ENCODE results near the gene C19orf25. TPM values are rescaled to one million over a fixed set of nuclear protein-coding genes. Genes with fewer than 3 reads are reported as not detected.

Gene C19orf25
- total and polyA plus RNA-seq, 2 donors (not counting 1 experiment from before 2014, with no cell fraction given), result 34.2 to 68.3 TPM

DNA sequence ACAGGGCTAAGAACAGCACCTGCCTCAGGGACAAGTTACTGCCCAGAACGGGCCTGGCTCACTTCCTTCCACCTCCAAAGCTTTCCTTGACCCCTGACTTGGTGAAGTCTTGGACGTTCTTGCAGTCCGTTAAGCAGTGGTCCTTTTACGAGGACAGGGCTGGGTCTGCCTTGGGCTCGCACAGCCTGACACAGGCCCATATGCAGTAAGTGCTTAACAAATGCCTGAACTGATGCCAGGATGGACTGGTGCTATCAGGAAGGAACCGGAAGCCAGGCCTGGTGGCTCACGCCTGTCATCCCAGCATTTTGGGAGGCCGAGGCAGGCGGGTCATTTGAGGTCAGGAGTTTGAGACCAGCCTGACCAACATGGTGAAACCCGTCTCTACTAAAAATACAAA is 43.0 kb upstream of the C19orf25 start:
- POLR2A ChIA-PET, result interaction anchor here (0.7 kb wide), 1 partner anchor 176 kb away, joined by 3 read pairs; no protein-coding TSS in a partner anchor
- no peak for ATAC-seq (ENCODE audit: low read depth)
- Histone ChIP-seq H3K9me3 (ENCODE audit: control extremely low read depth in 1 of 3, control insufficient read depth in 2 of 3, insufficient read depth in 1 of 3, low read length in 2 of 3) (peaks cover 0 to 14% (median 0%) of the 10 kb centered on the region in 3 donors), H3K27me3 (replicated peaks in 1 of 4; ENCODE audit: control extremely low read depth in 1 of 4, control insufficient read depth in 3 of 4, insufficient read depth in 4 of 4, low read length in 3 of 4) (peaks cover 0 to 38% (median 18%) of the 10 kb centered on the region in 4 experiments), H3K4me1 (ENCODE audit: control insufficient read depth in 2 of 2, insufficient read depth in 2 of 2, low read length in 2 of 2) (peaks cover 3 to 8% of the 10 kb centered on the region in 2 donors), H3K27ac (ENCODE audit: low read length in 2 of 2) (no peak overlapping the region), H3K4me3 (ENCODE audit: control extremely low read depth in 1 of 5, extremely low read depth in 1 of 5, insufficient read depth in 1 of 5, low read depth in 2 of 5, low read length in 4 of 5) (no peak overlapping the region), H3K79me2 (ENCODE audit: control insufficient read depth, insufficient read depth, low read length) (no peaks in the 10 kb centered on the region), H3K36me3 (replicated peaks in 1 of 2; ENCODE audit: control extremely low read depth in 1 of 2, control insufficient read depth in 1 of 2, extremely low read depth in 1 of 2, insufficient read depth in 2 of 2, low read length in 1 of 2) (no peaks in the 10 kb centered on the region), H4K20me1 (ENCODE audit: control insufficient read depth, insufficient read depth, low read length, poor library complexity, severe bottlenecking) (no peaks in the 10 kb centered on the region), H2AFZ (ENCODE audit: insufficient read depth, low read depth, low read length, poor library complexity, severe bottlenecking) (no peak overlapping the region), H3K4me2 (replicated peaks; ENCODE audit: low read depth, low read length, poor library complexity, severe bottlenecking) (no peak overlapping the region), H3K9ac (ENCODE audit: low read length) (no peak overlapping the region)
- Mint-ChIP-seq H3K4me3 (no peak overlapping the region), H3K27ac (no peak overlapping the region), H3K9me3 (ENCODE audit: insufficient read depth) (no peaks in the 10 kb centered on the region), H3K4me1 (peaks cover 7% of the 10 kb centered on the region), H3K27me3 (peaks cover 32% of the 10 kb centered on the region)
- CTCF ChIA-PET, result no interaction called here
- TF ChIP-seq, protein P1, sequence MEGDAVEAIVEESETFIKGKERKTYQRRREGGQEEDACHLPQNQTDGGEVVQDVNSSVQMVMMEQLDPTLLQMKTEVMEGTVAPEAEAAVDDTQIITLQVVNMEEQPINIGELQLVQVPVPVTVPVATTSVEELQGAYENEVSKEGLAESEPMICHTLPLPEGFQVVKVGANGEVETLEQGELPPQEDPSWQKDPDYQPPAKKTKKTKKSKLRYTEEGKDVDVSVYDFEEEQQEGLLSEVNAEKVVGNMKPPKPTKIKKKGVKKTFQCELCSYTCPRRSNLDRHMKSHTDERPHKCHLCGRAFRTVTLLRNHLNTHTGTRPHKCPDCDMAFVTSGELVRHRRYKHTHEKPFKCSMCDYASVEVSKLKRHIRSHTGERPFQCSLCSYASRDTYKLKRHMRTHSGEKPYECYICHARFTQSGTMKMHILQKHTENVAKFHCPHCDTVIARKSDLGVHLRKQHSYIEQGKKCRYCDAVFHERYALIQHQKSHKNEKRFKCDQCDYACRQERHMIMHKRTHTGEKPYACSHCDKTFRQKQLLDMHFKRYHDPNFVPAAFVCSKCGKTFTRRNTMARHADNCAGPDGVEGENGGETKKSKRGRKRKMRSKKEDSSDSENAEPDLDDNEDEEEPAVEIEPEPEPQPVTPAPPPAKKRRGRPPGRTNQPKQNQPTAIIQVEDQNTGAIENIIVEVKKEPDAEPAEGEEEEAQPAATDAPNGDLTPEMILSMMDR (IDR thresholded peaks at IDR 0.05), result no peak
- no peak for TF ChIP-seq EZH2 (IDR thresholded peaks at IDR 0.05; ENCODE audit: borderline replicate concordance, insufficient read depth, low read depth, low read length, poor library complexity, severe bottlenecking)
- WGBS (ENCODE audit: insufficient coverage), result 77% methylated on average over 7 of the region's 10 CpGs
- intact Hi-C loops (cut with micrococcal nuclease), result no loop called here
- DNase-seq, result no peak

DNA sequence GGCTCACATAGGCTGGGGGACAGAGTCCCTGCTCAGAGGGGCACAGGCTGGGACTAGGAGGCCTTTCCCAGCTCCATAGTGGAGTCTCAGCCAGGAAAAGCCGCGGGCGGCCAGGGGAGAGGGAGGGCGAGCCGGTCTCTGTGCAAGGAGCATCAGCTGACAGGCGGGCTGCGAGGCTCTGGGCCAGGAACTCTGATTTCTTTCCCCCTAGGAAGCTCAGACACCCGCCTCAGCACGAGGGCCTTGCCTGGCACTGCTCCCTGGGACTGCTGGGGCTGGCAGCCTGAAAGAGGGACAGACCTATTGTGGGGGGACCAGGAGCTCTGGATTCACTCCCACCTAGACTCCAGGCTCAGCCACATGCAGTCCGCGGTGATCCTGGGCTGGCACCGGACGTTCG is 42.6 kb upstream of the C19orf25 start:
- POLR2A ChIA-PET, result interaction anchor here (0.7 kb wide), 2 partner anchors 10 to 176 kb away, joined by 3 to 4 read pairs; no protein-coding TSS in a partner anchor
- H3K27ac Mint-ChIP-seq, result no peak overlapping the region

More for the DNA sequence above, 42.6 kb upstream of the C19orf25 start:
- H3K4me2 ChIP-seq (replicated peaks; ENCODE audit: low read depth, low read length, poor library complexity, severe bottlenecking), result no peak overlapping the region
- peaks cover 0 to 38% (median 18%) of the 10 kb centered on the region in 4 experiments for H3K27me3 ChIP-seq (replicated peaks in 1 of 4; ENCODE audit: control extremely low read depth in 1 of 4, control insufficient read depth in 3 of 4, insufficient read depth in 4 of 4, low read length in 3 of 4)
- H4K20me1 ChIP-seq (ENCODE audit: control insufficient read depth, insufficient read depth, low read length, poor library complexity, severe bottlenecking), result no peaks in the 10 kb centered on the region
- 83% methylated on average over 10 of the region's 14 CpGs for WGBS (ENCODE audit: insufficient coverage)
- H3K4me3 ChIP-seq (ENCODE audit: control extremely low read depth in 1 of 5, extremely low read depth in 1 of 5, insufficient read depth in 1 of 5, low read depth in 2 of 5, low read length in 4 of 5), result no peak overlapping the region
- H2AFZ ChIP-seq (ENCODE audit: insufficient read depth, low read depth, low read length, poor library complexity, severe bottlenecking), result no peak overlapping the region
- Mint-ChIP-seq H3K4me3 (no peak overlapping the region), H3K27me3 (peaks cover 34% of the 10 kb centered on the region), H3K9me3 (ENCODE audit: insufficient read depth) (no peaks in the 10 kb centered on the region), H3K4me1 (peaks cover 7% of the 10 kb centered on the region)
- H3K27ac ChIP-seq (ENCODE audit: low read length in 2 of 2), result no peak overlapping the region
- no peak for TF ChIP-seq EZH2 (IDR thresholded peaks at IDR 0.05; ENCODE audit: borderline replicate concordance, insufficient read depth, low read depth, low read length, poor library complexity, severe bottlenecking)
- TF ChIP-seq, protein P1 (IDR thresholded peaks at IDR 0.05), result no peak
- H3K9ac ChIP-seq (ENCODE audit: low read length), result no peak overlapping the region
- no peaks in the 10 kb centered on the region for H3K36me3 ChIP-seq (replicated peaks in 1 of 2; ENCODE audit: control extremely low read depth in 1 of 2, control insufficient read depth in 1 of 2, extremely low read depth in 1 of 2, insufficient read depth in 2 of 2, low read length in 1 of 2)
- H3K9me3 ChIP-seq (ENCODE audit: control extremely low read depth in 1 of 3, control insufficient read depth in 2 of 3, insufficient read depth in 1 of 3, low read length in 2 of 3), result peaks cover 0 to 16% (median 0%) of the 10 kb centered on the region in 3 donors
- DNase-seq (no peak), ATAC-seq (ENCODE audit: low read depth) (no peak)
- CTCF ChIA-PET, result no interaction called here
- intact Hi-C loops (cut with micrococcal nuclease), result no loop called here
- peaks cover 3 to 8% of the 10 kb centered on the region in 2 donors for H3K4me1 ChIP-seq (ENCODE audit: control insufficient read depth in 2 of 2, insufficient read depth in 2 of 2, low read length in 2 of 2)
- no peaks in the 10 kb centered on the region for H3K79me2 ChIP-seq (ENCODE audit: control insufficient read depth, insufficient read depth, low read length)

All from B cell (primary cell).